ENCODE results near the gene YPEL1.
"Not testable (repeated sequence)": the region's sequence is repeated elsewhere in the genome, so short reads cannot be mapped to it uniquely, and the experiment has no call there.

The YPEL1 gene

DNA sequence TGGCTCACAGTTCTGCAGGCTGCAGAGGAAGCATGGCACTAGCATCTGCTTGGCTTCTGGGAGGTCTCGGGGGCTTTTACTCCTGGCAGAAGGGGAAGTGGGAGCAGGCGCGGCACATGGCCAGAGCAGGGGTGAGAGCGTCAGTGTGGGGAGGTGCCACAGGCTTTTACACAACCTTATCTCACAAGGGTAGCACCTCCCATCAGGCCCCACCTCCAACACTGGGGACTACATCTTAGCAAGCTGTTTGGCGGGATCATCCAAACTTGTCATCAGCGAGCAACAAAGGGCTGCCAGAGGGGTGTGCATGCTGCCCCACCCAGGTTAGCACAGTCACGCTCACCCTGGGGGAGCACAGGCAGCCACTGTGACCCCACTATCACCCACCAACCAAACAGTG lies 18.9 kb upstream of the YPEL1 start:
- DNase-seq (ENCODE audit: low spot score), result no peak
- in situ Hi-C loops (cut with MboI; ENCODE audit: low sequenced_read_pairs, unreplicated experiment), result no loop called here
- TF ChIP-seq, protein P1, sequence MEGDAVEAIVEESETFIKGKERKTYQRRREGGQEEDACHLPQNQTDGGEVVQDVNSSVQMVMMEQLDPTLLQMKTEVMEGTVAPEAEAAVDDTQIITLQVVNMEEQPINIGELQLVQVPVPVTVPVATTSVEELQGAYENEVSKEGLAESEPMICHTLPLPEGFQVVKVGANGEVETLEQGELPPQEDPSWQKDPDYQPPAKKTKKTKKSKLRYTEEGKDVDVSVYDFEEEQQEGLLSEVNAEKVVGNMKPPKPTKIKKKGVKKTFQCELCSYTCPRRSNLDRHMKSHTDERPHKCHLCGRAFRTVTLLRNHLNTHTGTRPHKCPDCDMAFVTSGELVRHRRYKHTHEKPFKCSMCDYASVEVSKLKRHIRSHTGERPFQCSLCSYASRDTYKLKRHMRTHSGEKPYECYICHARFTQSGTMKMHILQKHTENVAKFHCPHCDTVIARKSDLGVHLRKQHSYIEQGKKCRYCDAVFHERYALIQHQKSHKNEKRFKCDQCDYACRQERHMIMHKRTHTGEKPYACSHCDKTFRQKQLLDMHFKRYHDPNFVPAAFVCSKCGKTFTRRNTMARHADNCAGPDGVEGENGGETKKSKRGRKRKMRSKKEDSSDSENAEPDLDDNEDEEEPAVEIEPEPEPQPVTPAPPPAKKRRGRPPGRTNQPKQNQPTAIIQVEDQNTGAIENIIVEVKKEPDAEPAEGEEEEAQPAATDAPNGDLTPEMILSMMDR (IDR thresholded peaks at IDR 0.05; ENCODE audit: borderline replicate concordance, control extremely low read depth, extremely low read depth, insufficient read depth, missing control alignments), result no peak

DNA sequence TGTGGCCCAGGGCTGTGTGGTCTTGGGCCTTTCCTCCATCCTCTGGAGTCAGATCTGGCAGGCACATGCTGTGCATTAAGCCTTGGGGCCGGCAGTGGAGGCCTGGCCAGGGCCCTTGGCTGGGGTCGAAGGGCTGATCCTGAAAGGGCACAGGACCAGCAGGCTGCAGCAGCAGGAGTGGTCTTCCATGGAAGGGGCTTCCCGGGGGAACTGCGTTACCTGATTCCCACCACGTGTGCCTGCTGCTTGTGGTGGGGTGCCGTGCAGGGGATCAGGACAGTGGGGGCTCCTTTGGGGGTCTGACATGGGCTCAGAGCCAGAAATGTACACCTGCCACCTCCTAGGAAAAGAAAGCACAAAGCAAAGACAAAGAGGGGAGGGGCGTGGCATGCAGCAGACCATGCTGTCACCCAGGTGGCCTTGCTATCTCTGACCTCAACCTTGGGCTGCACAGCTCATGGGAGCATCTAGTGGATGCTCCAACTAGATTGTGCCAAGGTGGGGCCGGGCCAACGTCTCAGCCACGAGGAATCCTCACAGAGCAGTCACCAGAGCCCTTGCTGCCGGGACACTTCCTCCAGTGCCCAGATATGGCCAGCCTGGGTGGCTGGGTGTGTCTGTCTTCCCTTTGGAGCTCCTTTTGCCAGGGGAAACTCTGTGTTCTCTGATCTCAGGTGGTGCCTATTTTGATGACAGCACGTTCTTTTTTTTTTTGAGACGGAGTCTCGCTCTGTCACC lies 17.9 kb upstream of the YPEL1 start:
- DNase-seq (ENCODE audit: low spot score), result no peak
- in situ Hi-C loops (cut with MboI; ENCODE audit: low sequenced_read_pairs, unreplicated experiment), result no loop called here
- TF ChIP-seq, protein P1 (IDR thresholded peaks at IDR 0.05; ENCODE audit: borderline replicate concordance, control extremely low read depth, extremely low read depth, insufficient read depth, missing control alignments), result no peak

DNA sequence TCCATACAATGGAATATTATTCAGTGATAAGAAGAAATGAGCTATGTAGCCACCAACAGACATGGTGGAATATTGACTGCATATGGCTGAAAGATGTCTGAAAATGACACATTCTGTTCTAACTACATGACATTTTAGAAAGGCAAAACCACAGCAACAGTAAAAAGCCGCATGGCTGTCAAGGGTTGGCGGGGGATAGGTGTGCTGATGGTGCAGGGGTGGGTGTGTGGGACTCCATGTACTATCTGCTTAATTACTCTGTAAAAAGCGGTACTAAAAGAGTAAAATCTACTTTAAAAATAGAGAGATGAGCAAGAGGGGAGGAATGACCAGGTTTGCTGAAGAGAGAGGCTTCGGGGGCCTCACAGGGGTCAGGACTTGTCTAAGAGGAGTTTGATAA lies 16.7 kb upstream of the YPEL1 start:
- DNase-seq (ENCODE audit: low spot score), result no peak
- TF ChIP-seq, protein P1 (IDR thresholded peaks at IDR 0.05; ENCODE audit: borderline replicate concordance, control extremely low read depth, extremely low read depth, insufficient read depth, missing control alignments), result no peak
- in situ Hi-C loops (cut with MboI; ENCODE audit: low sequenced_read_pairs, unreplicated experiment), result no loop called here

DNA sequence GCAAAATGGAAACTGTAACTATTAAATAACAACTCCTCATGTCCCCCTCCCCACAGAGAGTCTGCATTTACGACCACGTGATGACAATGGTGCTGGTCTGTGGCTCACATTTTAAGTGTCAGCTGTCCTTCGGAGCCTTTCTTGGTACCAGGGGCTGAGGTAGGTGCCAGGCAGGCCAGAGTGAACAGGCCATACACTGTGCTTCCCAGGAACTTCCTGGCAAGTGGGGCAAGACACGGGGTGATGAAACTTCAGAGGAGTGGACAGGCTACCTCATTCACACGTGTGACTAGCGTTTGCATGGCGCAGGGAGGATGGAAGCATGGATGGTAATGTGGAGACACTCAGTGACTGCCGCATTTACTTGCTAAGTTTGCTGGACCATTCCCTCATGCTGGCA lies 10.4 kb upstream of the YPEL1 start:
- no peak for DNase-seq (ENCODE audit: low spot score)
- in situ Hi-C loops (cut with MboI; ENCODE audit: low sequenced_read_pairs, unreplicated experiment), result no loop called here
- TF ChIP-seq, protein P1 (IDR thresholded peaks at IDR 0.05; ENCODE audit: borderline replicate concordance, control extremely low read depth, extremely low read depth, insufficient read depth, missing control alignments), result no peak

DNA sequence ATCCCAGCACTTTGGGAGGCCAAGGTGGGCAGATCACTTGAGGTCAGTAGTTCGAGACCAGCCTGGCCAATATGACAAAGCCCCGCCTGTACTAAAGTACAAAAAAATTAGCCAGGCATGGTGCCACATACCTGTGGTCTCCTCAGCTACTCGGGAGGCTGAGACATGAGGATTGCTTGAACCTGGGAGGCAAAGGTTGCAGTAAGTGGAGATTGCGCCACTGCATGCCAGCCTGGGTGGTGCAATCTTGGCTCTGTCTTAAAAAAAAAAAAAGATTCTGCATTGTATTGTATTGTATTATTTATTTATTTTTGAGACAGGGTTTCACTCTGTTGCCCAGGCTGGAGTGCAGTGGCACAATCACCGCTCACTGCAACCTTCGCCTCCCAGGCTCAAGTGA lies 9.3 kb upstream of the YPEL1 start:
- in situ Hi-C loops (cut with MboI; ENCODE audit: low sequenced_read_pairs, unreplicated experiment); DNase-seq (ENCODE audit: low spot score): not testable (repeated sequence)

DNA sequence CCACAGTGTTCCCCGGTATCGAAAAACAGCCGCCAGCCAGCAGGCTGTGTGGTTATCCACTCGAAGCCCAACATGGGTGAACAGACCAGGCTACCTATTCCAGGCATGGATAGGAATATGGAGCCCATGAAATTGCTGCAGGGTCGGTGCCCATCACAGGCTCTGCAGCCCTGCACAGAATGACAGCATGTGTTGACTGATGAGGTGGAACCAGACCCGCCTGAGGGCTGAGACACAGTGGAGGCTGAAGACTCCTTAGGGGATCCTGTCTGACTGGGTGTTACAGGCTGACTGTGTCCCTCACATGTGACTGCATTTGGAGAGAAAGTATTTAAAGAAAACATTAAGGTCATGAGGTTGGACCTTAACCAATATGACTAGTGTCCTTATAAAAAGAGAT lies 6.2 kb upstream of the YPEL1 start:
- in situ Hi-C loops (cut with MboI; ENCODE audit: low sequenced_read_pairs, unreplicated experiment), result no loop called here
- no peak for DNase-seq (ENCODE audit: low spot score)

DNA sequence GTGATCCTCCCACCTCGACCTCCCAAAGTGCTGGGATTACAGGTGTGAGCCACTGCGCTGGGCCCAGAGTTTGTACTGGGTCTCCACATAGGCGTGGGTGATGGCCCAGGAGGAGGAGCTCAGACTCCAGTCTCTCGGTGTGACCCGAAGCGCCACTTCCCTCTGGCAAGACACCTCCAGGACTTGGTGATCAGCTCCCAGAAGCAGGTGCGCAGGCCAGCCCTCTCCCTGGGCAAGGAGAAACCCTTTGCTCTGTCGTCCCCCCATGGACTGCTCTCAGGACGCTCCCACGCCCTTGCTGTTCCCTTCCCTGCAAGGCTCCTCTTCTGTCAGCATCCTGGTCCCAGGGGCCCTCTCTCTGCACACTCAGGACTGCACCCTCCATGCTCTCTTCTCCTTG lies 5.5 kb upstream of the YPEL1 start:
- TF ChIP-seq, protein P1 (IDR thresholded peaks at IDR 0.05; ENCODE audit: borderline replicate concordance, control extremely low read depth, extremely low read depth, insufficient read depth, missing control alignments), result no peak
- DNase-seq (ENCODE audit: low spot score), result no peak
- in situ Hi-C loops (cut with MboI; ENCODE audit: low sequenced_read_pairs, unreplicated experiment), result no loop called here

More for the DNA sequence above, 6.2 kb upstream of the YPEL1 start:
- TF ChIP-seq, protein P1 (IDR thresholded peaks at IDR 0.05; ENCODE audit: borderline replicate concordance, control extremely low read depth, extremely low read depth, insufficient read depth, missing control alignments), result no peak

All from GM13976 (cell line).